Testis (tissue), 3 donors: ENCODE results near the gene JOSD2. TPM values are rescaled to one million over a fixed set of nuclear protein-coding genes. Genes with fewer than 3 reads are reported as not detected.

ENCODE experiments used
- DNase-seq: peaks from one replicate; pipeline ENCODE4 v3.0.0-alpha.2; 2019
- H3K27ac ChIP-seq, 2 donors: fragments of 200-600 bp; sonication (generic); one replicate each; pipeline ENCODE4 v1.5.1; 2019
- H3K27me3 ChIP-seq: fragments of 200-600 bp; sonication (generic); one replicate; pipeline ENCODE4 v1.5.1; 2019
- H3K36me3 ChIP-seq: fragments of 200-600 bp; sonication (generic); one replicate; pipeline ENCODE4 v1.5.1; 2017; ENCODE audit warnings: low read depth; ENCODE audit errors: missing control alignments
- H3K4me1 ChIP-seq: fragments of 200-600 bp; sonication (generic); one replicate; pipeline ENCODE4 v1.5.1; 2019
- H3K4me3 ChIP-seq, 2 donors: fragments of 200-600 bp; sonication (generic); one replicate each; pipeline ENCODE4 v1.5.1; 2017 to 2019
- H3K9me3 ChIP-seq: fragments of 200-600 bp; sonication (generic); one replicate; pipeline ENCODE4 v1.5.1; 2017
- CTCF ChIP-seq, 3 experiments: fragments of 450-650 bp in 2 of 3; fragments of 200-600 bp in 1 of 3; sonication (generic) in 1 of 3; IDR thresholded peaks; one replicate each; pipeline ENCODE4 v1.5.1; 2016 to 2019; ENCODE audit warnings: antibody characterized with exemption in 3 of 3, mild to moderate bottlenecking in 2 of 3, moderate library complexity in 1 of 3
- POLR2A ChIP-seq: fragments of 450-650 bp; IDR thresholded peaks from one replicate; pipeline ENCODE4 v1.6.1; 2017; ENCODE audit warnings: antibody characterized with exemption, mild to moderate bottlenecking, moderate library complexity
- WGBS, 2 donors: methylation state at CpG; one replicate each; pipeline ENCODE4 v1.1.5; 2018; 5-methylcytosine and 5-hydroxymethylcytosine counted together
- intact Hi-C: fragments of 100-400 bp; cut with DNase I; formaldehyde crosslinking; loops from one replicate; pipeline ENCODE4 v1.15.1; 2023; ENCODE audit warnings: low total_unique reads
- polyA plus RNA-seq: library from polyadenylated mRNA; stranded (reverse); fragments of 350-450 nt; fragmentation: Illumina TruSeq; extraction: RNeasy Lipid Tissue Mini Kit (QIAGEN cat#74804); gene quantifications from one replicate; pipeline ENCODE4 v1.2.3, GENCODE V29; 2014; ENCODE audit warnings: low read depth, low replicate concordance; ENCODE audit not compliant: insufficient read depth
- total RNA-seq, 2 donors: library from RNA; depleted of rRNA; stranded (reverse); fragments of >200 nt; gene quantifications; one replicate each; pipeline ENCODE4 v1.2.3, GENCODE V29; 2016

Gene JOSD2
- total and polyA plus RNA-seq, 3 donors from 2014 or later, result 21.6 to 37.7 (median 26.1) TPM

DNA sequence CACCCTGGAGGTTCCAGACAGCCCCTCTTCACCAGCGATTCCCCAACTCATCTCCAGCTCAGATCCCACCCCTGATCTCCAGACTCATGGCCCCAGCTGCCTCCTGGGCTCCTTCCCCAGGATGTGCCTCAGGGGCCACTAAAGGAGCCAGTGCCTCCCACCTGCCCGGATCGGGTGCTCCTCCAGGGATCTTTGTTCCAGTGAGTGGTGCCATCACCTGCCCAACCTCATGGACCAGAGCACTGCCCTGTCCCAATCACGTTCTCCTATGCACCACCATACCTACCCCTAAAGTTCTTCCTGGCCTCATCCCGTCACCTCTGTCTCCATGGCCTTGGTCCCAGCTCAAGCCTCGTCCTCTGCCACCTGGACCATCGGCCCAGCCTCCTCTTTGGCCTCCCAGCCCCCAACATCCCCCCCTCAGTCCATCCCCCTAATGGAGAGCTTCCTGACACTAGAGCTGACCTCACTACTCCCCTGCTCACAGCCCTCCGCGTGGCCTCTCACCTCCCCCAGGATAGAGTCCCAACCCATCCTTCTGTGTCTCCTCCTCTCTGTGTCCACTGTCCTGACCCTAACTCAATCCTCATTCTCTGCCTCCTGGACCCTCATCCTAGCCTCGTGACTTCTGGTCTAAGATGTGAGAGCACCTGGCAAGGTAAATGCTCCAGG is 25.6 kb downstream of the JOSD2 start:
- no peak for DNase-seq
- TF ChIP-seq CTCF (IDR thresholded peaks at IDR 0.05) (no peak), POLR2A (no peak)
- Histone ChIP-seq H3K27ac (no peak overlapping the region), H3K9me3 (no peaks in the 10 kb centered on the region), H3K36me3 (no peaks in the 10 kb centered on the region), H3K4me3 (no peak overlapping the region), H3K27me3 (no peaks in the 10 kb centered on the region), H3K4me1 (no peaks in the 10 kb centered on the region)
- intact Hi-C loops, result no loop called here
- WGBS, 2 donors, result 88 to 89% methylated on average over 10 of the region's 10 CpGs

DNA sequence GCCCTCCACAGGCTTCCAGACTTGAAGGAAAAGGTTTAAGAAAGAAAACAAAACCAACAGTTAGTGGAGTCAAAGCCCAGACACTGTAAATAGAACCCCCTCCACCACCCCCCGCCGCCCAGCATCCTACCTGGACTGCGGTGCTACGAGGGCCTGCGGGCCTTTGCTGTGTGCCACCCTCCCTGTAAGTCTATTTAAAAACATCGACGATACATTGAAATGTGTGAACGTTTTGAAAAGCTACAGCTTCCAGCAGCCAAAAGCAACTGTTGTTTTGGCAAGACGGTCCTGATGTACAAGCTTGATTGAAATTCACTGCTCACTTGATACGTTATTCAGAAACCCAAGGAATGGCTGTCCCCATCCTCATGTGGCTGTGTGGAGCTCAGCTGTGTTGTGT is 28.1 kb downstream of the JOSD2 start:
- Histone ChIP-seq H3K4me3 (no peak overlapping the region), H3K27ac (no peak overlapping the region), H3K4me1 (no peaks in the 10 kb centered on the region), H3K27me3 (no peaks in the 10 kb centered on the region), H3K36me3 (no peaks in the 10 kb centered on the region), H3K9me3 (no peaks in the 10 kb centered on the region)
- DNase-seq, result no peak
- 80 to 87% methylated on average over 10 of the region's 10 CpGs for whole genome bisulfite sequencing, 2 donors
- intact Hi-C loops, result no loop called here
- TF ChIP-seq POLR2A (no peak), CTCF (IDR thresholded peaks at IDR 0.05) (no peak)

GRCh38 chr19:50482271-50482855 is 28.6 kb downstream of the JOSD2 start:
- no peaks in the 10 kb centered on the region for H3K9me3 ChIP-seq
- 75 to 77% methylated on average over 11 to 16 of the region's 16 CpGs for WGBS, 2 donors
- H3K4me3 ChIP-seq, result no peak overlapping the region
- no peaks in the 10 kb centered on the region for H3K27me3 ChIP-seq
- H3K27ac ChIP-seq, result no peak overlapping the region
- peaks cover 5% of the 10 kb centered on the region for H3K4me1 ChIP-seq
- intact Hi-C loops, result no loop called here
- H3K36me3 ChIP-seq, result no peaks in the 10 kb centered on the region
- DNase-seq, result no peak
- TF ChIP-seq POLR2A (no peak), CTCF (IDR thresholded peaks at IDR 0.05) (no peak)

DNA sequence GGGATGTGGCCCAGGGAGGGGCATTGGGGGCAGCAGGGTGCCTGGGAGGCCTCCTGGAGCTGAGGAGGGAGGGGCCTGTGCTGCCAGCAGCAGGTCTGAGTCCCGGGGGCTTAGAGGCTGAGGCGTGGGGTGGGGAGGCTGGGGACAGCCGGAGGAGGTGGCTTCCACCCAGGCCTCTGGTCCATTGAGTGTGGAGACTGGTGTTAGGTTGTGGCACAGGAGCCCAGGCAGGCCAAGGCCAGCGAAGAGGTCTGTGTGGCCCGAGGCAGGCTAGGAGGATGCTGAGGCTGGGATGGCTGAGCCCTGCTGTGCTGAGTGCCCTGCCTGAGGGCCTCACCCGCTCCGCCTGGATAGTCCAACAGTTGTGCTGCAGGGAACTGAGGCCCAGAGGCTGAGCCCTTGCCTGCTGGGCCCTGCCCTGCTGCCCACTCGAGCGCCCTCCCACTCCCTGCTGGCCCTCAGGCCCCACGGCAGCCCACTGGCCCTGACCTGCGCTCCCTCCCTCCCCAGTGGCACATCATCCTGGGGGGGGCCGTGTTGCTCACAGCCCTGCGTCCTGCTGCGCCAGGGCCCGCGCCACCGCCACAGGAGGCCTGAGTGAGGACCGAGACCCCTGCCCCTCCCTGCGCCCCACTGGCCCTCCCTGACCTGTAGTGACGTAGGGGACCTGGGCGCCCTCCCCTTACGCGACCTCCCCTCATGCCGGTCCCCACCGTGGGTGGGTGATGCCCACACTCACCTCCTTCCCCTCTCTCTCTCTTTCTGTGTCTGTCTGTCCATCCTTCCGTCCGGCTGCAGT is 29.4 kb downstream of the JOSD2 start:
- H3K4me3 ChIP-seq, result no peak overlapping the region
- H3K27me3 ChIP-seq, result no peaks in the 10 kb centered on the region
- no peaks in the 10 kb centered on the region for H3K36me3 ChIP-seq
- WGBS, 2 donors, result 86 to 91% methylated on average over 22 to 27 of the region's 27 CpGs
- no peak overlapping the region for H3K27ac ChIP-seq
- no peak for DNase-seq
- H3K4me1 ChIP-seq, result peaks cover 9% of the 10 kb centered on the region
- H3K9me3 ChIP-seq, result no peaks in the 10 kb centered on the region
- no peak for TF ChIP-seq CTCF (IDR thresholded peaks at IDR 0.05)
- no peak for TF ChIP-seq POLR2A
- intact Hi-C loops, result no loop called here
